Neural cell (in vitro differentiated cells): Measurements from ENCODE around the gene CRB3. TPM values are rescaled to one million over a fixed set of nuclear protein-coding genes. Genes with fewer than 3 reads are reported as not detected.

Experiments
- H2AFZ ChIP-seq: fragments of 200-600, 300-800 bp; sonication (generic), shearing (Covaris generic); 2 replicates; pipeline ENCODE4 v1.6.0; 2014; ENCODE audit warnings: low read depth, mild to moderate bottlenecking, antibody characterized with exemption, low read length, moderate library complexity
- H3F3A ChIP-seq: fragments of 200-600 bp; shearing (Covaris generic); 2 replicates; pipeline ENCODE4 v1.6.1; 2016; ENCODE audit warnings: mild to moderate bottlenecking, moderate library complexity, mixed read lengths, antibody characterized with exemption, low read length; ENCODE audit not compliant: insufficient read depth, poor library complexity, severe bottlenecking
- H3K27ac ChIP-seq: fragments of 200-600, 300-800 bp; sonication (generic), shearing (Covaris generic); 2 replicates; pipeline ENCODE4 v1.5.1; 2014; ENCODE audit warnings: mild to moderate bottlenecking, low read length, moderate library complexity
- H3K27me3 ChIP-seq: fragments of 300-800, 200-600 bp; sonication (generic), shearing (Covaris generic); 2 replicates; pipeline ENCODE4 v1.6.0; 2014; ENCODE audit warnings: mild to moderate bottlenecking, low read depth, low read length, moderate library complexity; ENCODE audit not compliant: insufficient read depth
- H3K36me3 ChIP-seq: fragments of 300-800, 200-600 bp; sonication (generic), shearing (Covaris generic); 2 replicates; pipeline ENCODE4 v1.5.1; 2014; ENCODE audit warnings: mild to moderate bottlenecking, antibody characterized with exemption, low read length, moderate library complexity; ENCODE audit not compliant: insufficient read depth
- H3K4me2 ChIP-seq: fragments of 300-800, 200-600 bp; sonication (generic), shearing (Covaris generic); 2 replicates; pipeline ENCODE4 v1.6.0; 2014; ENCODE audit warnings: mild to moderate bottlenecking, low read length
- H3K4me3 ChIP-seq: fragments of 300-800, 200-600 bp; sonication (generic), shearing (Covaris generic); 2 replicates; pipeline ENCODE4 v1.5.1; 2014; ENCODE audit warnings: mild to moderate bottlenecking, low read length, moderate library complexity
- H3K79me2 ChIP-seq: fragments of 200-600 bp; shearing (Covaris generic); replicated peaks from 2 replicates; pipeline ENCODE4 v1.6.0; 2014; ENCODE audit warnings: mild to moderate bottlenecking, low read length, moderate library complexity; ENCODE audit not compliant: insufficient read depth
- H3K9ac ChIP-seq: fragments of 300-800, 200-600 bp; sonication (generic), shearing (Covaris generic); 2 replicates; pipeline ENCODE4 v1.6.1; 2016; ENCODE audit warnings: mild to moderate bottlenecking, low read length, mixed read lengths
- H3K9me2 ChIP-seq: fragments of 200-600 bp; shearing (Covaris generic); 2 replicates; pipeline ENCODE4 v1.6.1; 2016; ENCODE audit warnings: mild to moderate bottlenecking, low read length, mixed read lengths; ENCODE audit not compliant: insufficient read depth
- H3K9me3 ChIP-seq: fragments of 200-600, 300-800 bp; sonication (generic), shearing (Covaris generic); 2 replicates; pipeline ENCODE4 v1.6.1; 2016; ENCODE audit warnings: mild to moderate bottlenecking, mixed run types, low read length, moderate library complexity, mixed read lengths
- H4K20me1 ChIP-seq: fragments of 200-600 bp; shearing (Covaris generic); 2 replicates; pipeline ENCODE4 v1.6.1; 2016; ENCODE audit warnings: mild to moderate bottlenecking, mixed run types; ENCODE audit not compliant: insufficient read depth
- CTCF ChIP-seq: fragments of 450-650 bp; IDR thresholded peaks from 2 replicates; pipeline ENCODE4 v1.5.1; 2014; ENCODE audit warnings: antibody characterized with exemption, mild to moderate bottlenecking, moderate library complexity; ENCODE audit not compliant: poor library complexity, severe bottlenecking
- EP300 ChIP-seq: fragments of 450-650 bp; conservative IDR thresholded peaks from 2 replicates; pipeline ENCODE4 v1.6.1; 2014; ENCODE audit warnings: antibody characterized with exemption, mild to moderate bottlenecking, moderate library complexity; ENCODE audit not compliant: poor library complexity, severe bottlenecking
- EZH2 ChIP-seq: fragments of 200-600, 300-800 bp; shearing (Covaris generic), sonication (generic); IDR thresholded peaks from 2 replicates; pipeline ENCODE4 v1.6.1; 2014; ENCODE audit warnings: antibody characterized with exemption, low read length, borderline replicate concordance, mild to moderate bottlenecking; ENCODE audit not compliant: insufficient read depth, poor library complexity, severe bottlenecking
- MXI1 ChIP-seq: fragments of 450-650 bp; conservative IDR thresholded peaks from 2 replicates; pipeline ENCODE4 v1.6.1; 2014; ENCODE audit warnings: antibody characterized with exemption, mild to moderate bottlenecking; ENCODE audit not compliant: poor library complexity, severe bottlenecking
- POLR2AphosphoS5 ChIP-seq: IDR thresholded peaks from 2 replicates; pipeline ENCODE4 v1.6.1; 2012
- RAD21 ChIP-seq: fragments of 450-650 bp; conservative IDR thresholded peaks from 2 replicates; pipeline ENCODE4 v1.6.1; 2014; ENCODE audit warnings: antibody characterized with exemption, mild to moderate bottlenecking, moderate library complexity
- REST ChIP-seq: IDR thresholded peaks from 2 replicates; pipeline ENCODE4 v1.6.1; 2012; ENCODE audit warnings: borderline replicate concordance
- SMC3 ChIP-seq: fragments of 450-650 bp; conservative IDR thresholded peaks from 2 replicates; pipeline ENCODE4 v1.6.1; 2014; ENCODE audit warnings: antibody characterized with exemption, mild to moderate bottlenecking, moderate library complexity; ENCODE audit not compliant: poor library complexity
- TAF1 ChIP-seq: IDR thresholded peaks from 2 replicates; pipeline ENCODE4 v1.6.1; 2012; ENCODE audit warnings: low read depth
- polyA plus RNA-seq: library from polyadenylated mRNA; depleted of rRNA; stranded (reverse); fragments of >200 nt; gene quantifications from 2 replicates; pipeline ENCODE4 v1.2.3, GENCODE V29; 2014

Gene CRB3
- polyA plus RNA-seq, 1 donor from 2014 or later, result 0.43 TPM

GRCh38 chr19:6451583-6452222 is 12.4 kb upstream of the CRB3 start:
- Histone ChIP-seq H3K4me2 (no peak overlapping the region), H3K9ac (no peak overlapping the region), H3K9me2 (no peaks in the 10 kb centered on the region), H3K27ac (no peak overlapping the region), H3K9me3 (peaks cover 11% of the 10 kb centered on the region), H3K79me2 (no peaks in the 10 kb centered on the region), H3K36me3 (peaks cover 25% of the 10 kb centered on the region), H3K27me3 (no peaks in the 10 kb centered on the region), H4K20me1 (no peaks in the 10 kb centered on the region), H3F3A (no peaks in the 10 kb centered on the region), H2AFZ (no peak overlapping the region), H3K4me3 (no peak overlapping the region)
- TF ChIP-seq MXI1 (no peak), REST (no peak), RAD21 (no peak), TAF1 (no peak), SMC3 (no peak), CTCF (no peak), POLR2AphosphoS5 (no peak), EP300 (no peak), EZH2 (no peak)

- peaks cover 25% of the 10 kb centered on the region for H3K36me3 ChIP-seq
- TF ChIP-seq CTCF (no peak), MXI1 (no peak)
- H3K4me2 ChIP-seq, result no peak overlapping the region
- peaks cover 11% of the 10 kb centered on the region for H3K9me3 ChIP-seq
- no peaks in the 10 kb centered on the region for H3F3A ChIP-seq
- no peaks in the 10 kb centered on the region for H3K79me2 ChIP-seq
- no peak overlapping the region for H3K9ac ChIP-seq
- no peaks in the 10 kb centered on the region for H4K20me1 ChIP-seq
- no peaks in the 10 kb centered on the region for H3K27me3 ChIP-seq
- no peak overlapping the region for H3K27ac ChIP-seq
- H3K9me2 ChIP-seq, result no peaks in the 10 kb centered on the region
- no peak overlapping the region for H3K4me3 ChIP-seq
- H2AFZ ChIP-seq, result no peak overlapping the region
These were observed 11.9 kb upstream of the CRB3 start for GRCh38 chr19:6452223-6452614.
